PC-3 (cell line): ENCODE data around the gene RNF151.

Source experiments
- CTCF ChIP-seq: fragments of 300-600 bp; sonication (generic); conservative IDR thresholded peaks from 2 replicates; pipeline ENCODE4 v1.5.1; 2017; ENCODE audit warnings: antibody characterized with exemption, low read depth, mild to moderate bottlenecking, low read length
- EZH2phosphoT487 ChIP-seq: fragments of 300-600 bp; sonication (generic); IDR thresholded peaks from 2 replicates; pipeline ENCODE4 v1.6.1; 2018; ENCODE audit warnings: mild to moderate bottlenecking, antibody characterized with exemption, low read length, borderline replicate concordance

- TF ChIP-seq EZH2phosphoT487 (no peak), CTCF (no peak)
These were observed 23.4 kb downstream of the RNF151 start for GRCh38 chr16:1990101-1990350.
